GM18951 (cell line): ENCODE data around the gene FNDC4.

Experiments
- POLR2A ChIP-seq: IDR thresholded peaks from 4 replicates; pipeline ENCODE4 v1.6.1; 2011; ENCODE audit warnings: mild to moderate bottlenecking; ENCODE audit not compliant: insufficient read length, insufficient read depth; ENCODE audit errors: extremely low read depth
- in situ Hi-C: fragments of 300-500 bp; cut with MboI; formaldehyde crosslinking; loops from one replicate; pipeline ENCODE4 v1.12.0; 2022; ENCODE audit warnings: low sequenced_read_pairs, mixed read lengths, inconsistent platforms; ENCODE audit not compliant: unreplicated experiment

Gene FNDC4

DNA sequence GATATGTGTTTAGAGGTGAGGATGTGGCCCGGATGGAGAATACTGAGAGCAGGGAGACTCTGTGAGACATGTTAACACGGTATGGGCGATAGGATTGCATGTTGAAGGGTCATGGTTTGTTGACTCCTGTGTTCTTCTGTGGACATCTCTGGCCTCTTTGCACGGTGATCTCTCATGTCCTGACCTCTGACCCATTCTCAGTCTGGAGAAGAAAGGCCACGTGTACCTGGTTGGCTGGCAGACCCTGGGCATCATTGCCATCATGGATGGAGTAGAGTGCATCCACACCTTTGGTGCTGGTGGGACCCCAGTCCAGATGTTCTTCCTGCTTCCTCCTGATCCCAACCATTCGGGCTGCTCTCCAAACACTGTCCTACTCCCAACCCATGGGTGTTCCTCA, 11.6 kb upstream of the FNDC4 start:
- no peak for TF ChIP-seq POLR2A
- in situ Hi-C loops = no loop called here

- in situ Hi-C loops = no loop called here
- TF ChIP-seq POLR2A = no peak
Observed at GRCh38 chr2:27502142-27502541, 7.1 kb upstream of the FNDC4 start.

- no peak for TF ChIP-seq POLR2A
- in situ Hi-C loops = no loop called here
Observed at GRCh38 chr2:27501042-27501441, 6.0 kb upstream of the FNDC4 start.

- no peak for TF ChIP-seq POLR2A
- in situ Hi-C loops = no loop called here
Observed at GRCh38 chr2:27498975-27499374, 4.0 kb upstream of the FNDC4 start.

- in situ Hi-C loops = no loop called here
- TF ChIP-seq POLR2A = no peak
Observed at GRCh38 chr2:27497288-27497627, 2.3 kb upstream of the FNDC4 start.

DNA sequence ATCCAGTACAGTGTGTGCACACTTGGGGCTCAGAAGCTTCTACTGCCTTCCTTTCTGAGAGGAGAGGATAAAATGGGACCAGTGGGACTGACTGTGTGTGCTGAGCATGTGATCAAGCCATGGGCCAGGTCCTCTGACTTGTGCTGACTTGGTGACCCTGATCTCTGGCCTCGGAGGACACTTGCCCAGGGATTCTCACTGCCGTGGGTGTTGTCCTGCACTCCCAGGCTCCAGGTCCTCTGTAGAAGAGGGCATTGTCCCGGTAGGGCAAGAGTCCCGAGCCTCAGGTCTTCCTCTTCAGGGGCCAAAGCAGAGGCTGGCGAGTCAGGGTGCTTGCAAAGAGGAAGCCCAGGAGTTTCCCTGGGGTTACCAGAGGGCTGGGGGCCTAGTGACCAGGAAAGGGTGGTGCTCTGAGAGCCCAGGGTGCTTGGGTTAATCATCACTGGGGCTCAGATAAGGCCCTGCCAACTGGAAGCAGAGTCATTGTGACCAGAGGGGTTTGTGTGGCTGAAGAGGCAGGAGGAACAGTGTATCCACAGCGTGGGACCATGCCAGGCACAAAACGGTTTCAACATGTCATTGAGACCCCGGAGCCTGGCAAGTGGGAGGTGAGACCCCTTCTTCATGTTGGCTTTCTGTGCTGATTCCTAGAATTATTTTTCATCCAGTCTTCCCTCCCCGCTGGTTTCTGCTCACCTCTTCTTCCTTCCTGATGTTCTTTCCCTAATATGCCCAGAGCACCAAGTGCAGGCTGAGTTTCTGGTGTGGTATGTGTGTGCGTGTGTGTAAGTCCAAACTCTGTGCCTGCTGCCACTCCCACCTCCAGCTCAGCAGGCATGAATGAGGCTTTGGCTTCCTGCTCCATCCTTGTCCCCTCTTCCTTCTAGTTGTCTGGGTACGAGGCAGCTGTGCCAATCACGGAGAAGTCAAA, 1.6 kb upstream of the FNDC4 start, which contains the start of gene GCKR:
TSS of gene GCKR (plus strand) at position 483 of the 931 bp plus-strand sequence. CDS start at position 549, 66 bp downstream.
- no peak for TF ChIP-seq POLR2A
- in situ Hi-C loops = no loop called here

- in situ Hi-C loops = no loop called here
Observed at GRCh38 chr2:27495840-27496356, 898 bp upstream of the FNDC4 start.

GRCh38 chr2:27494284-27494943, 586 bp downstream of the FNDC4 start:
- TF ChIP-seq POLR2A = no peak
- in situ Hi-C loops = no loop called here

More at GRCh38 chr2:27495840-27496356, 898 bp upstream of the FNDC4 start:
- TF ChIP-seq POLR2A = no peak

DNA sequence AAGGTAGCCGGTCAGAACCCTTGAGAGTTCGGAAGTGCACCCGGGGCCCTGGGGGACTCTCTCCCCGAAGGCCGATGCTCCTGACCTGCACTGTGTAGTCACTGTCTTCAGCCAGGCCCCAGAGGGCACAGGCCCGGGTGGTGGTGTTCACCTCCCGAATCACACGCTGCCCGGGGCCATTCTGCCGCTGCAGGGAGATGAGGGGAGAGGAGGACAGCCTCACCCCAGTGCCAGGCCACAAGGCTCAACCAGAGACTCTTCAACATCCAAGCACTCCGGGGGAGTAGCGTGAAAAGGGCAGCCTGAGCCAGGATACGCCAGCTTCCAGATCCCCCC, 1.1 kb downstream of the FNDC4 start:
- in situ Hi-C loops = no loop called here

DNA sequence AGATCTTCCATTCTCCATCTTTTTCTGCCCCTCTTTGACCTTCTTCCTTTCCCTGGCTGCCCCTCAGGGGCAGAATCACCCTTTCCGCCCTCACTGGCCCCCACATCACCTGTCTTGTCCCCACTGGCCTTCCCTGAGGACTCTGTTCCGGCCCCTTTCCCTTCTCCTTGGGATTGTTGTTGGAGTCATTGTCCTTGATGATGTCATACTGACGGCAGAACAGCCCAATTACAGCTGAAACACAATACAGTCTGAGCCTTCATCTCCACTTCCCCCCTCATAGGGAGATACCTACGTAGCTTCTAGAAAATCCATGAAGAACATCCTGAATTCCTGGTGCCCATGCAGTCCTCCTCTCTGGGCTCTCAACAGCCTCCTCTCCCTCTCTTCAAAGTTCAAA, 2.4 kb downstream of the FNDC4 start:
- no peak for TF ChIP-seq POLR2A
- in situ Hi-C loops = no loop called here

More for the DNA sequence above, 1.1 kb downstream of the FNDC4 start:
- no peak for TF ChIP-seq POLR2A

GRCh38 chr2:27489498-27490397, 5.3 kb downstream of the FNDC4 start, which contains the start of gene IFT172:
Gene IFT172, minus strand, starts transcription at chr2:27489743. Its CDS starts 90 bp downstream, at chr2:27489653.
- TF ChIP-seq POLR2A = peak; percentile 63
- in situ Hi-C loops = no loop called here

GRCh38 chr2:27489118-27489497, 5.9 kb downstream of the FNDC4 start:
- in situ Hi-C loops = no loop called here
- TF ChIP-seq POLR2A = no peak

GRCh38 chr2:27485496-27485895, 9.5 kb downstream of the FNDC4 start:
- in situ Hi-C loops = no loop called here
- no peak for TF ChIP-seq POLR2A
